Neural cell (in vitro differentiated cells): ENCODE data around the gene FOXK2. TPM values are rescaled to one million over a fixed set of nuclear protein-coding genes. Genes with fewer than 3 reads are reported as not detected.

Experiments used
- H2AFZ ChIP-seq: fragments of 200-600, 300-800 bp; sonication (generic), shearing (Covaris generic); 2 replicates; pipeline ENCODE4 v1.6.0; 2014; ENCODE audit warnings: low read depth, mild to moderate bottlenecking, antibody characterized with exemption, low read length, moderate library complexity
- H3F3A ChIP-seq: fragments of 200-600 bp; shearing (Covaris generic); 2 replicates; pipeline ENCODE4 v1.6.1; 2016; ENCODE audit warnings: mild to moderate bottlenecking, moderate library complexity, mixed read lengths, antibody characterized with exemption, low read length; ENCODE audit not compliant: insufficient read depth, poor library complexity, severe bottlenecking
- H3K27ac ChIP-seq: fragments of 200-600, 300-800 bp; sonication (generic), shearing (Covaris generic); 2 replicates; pipeline ENCODE4 v1.5.1; 2014; ENCODE audit warnings: mild to moderate bottlenecking, low read length, moderate library complexity
- H3K27me3 ChIP-seq: fragments of 300-800, 200-600 bp; sonication (generic), shearing (Covaris generic); 2 replicates; pipeline ENCODE4 v1.6.0; 2014; ENCODE audit warnings: mild to moderate bottlenecking, low read depth, low read length, moderate library complexity; ENCODE audit not compliant: insufficient read depth
- H3K36me3 ChIP-seq: fragments of 300-800, 200-600 bp; sonication (generic), shearing (Covaris generic); 2 replicates; pipeline ENCODE4 v1.5.1; 2014; ENCODE audit warnings: mild to moderate bottlenecking, antibody characterized with exemption, low read length, moderate library complexity; ENCODE audit not compliant: insufficient read depth
- H3K4me2 ChIP-seq: fragments of 300-800, 200-600 bp; sonication (generic), shearing (Covaris generic); 2 replicates; pipeline ENCODE4 v1.6.0; 2014; ENCODE audit warnings: mild to moderate bottlenecking, low read length
- H3K4me3 ChIP-seq: fragments of 300-800, 200-600 bp; sonication (generic), shearing (Covaris generic); 2 replicates; pipeline ENCODE4 v1.5.1; 2014; ENCODE audit warnings: mild to moderate bottlenecking, low read length, moderate library complexity
- H3K79me2 ChIP-seq: fragments of 200-600 bp; shearing (Covaris generic); replicated peaks from 2 replicates; pipeline ENCODE4 v1.6.0; 2014; ENCODE audit warnings: mild to moderate bottlenecking, low read length, moderate library complexity; ENCODE audit not compliant: insufficient read depth
- H3K9ac ChIP-seq: fragments of 300-800, 200-600 bp; sonication (generic), shearing (Covaris generic); 2 replicates; pipeline ENCODE4 v1.6.1; 2016; ENCODE audit warnings: mild to moderate bottlenecking, low read length, mixed read lengths
- H3K9me2 ChIP-seq: fragments of 200-600 bp; shearing (Covaris generic); 2 replicates; pipeline ENCODE4 v1.6.1; 2016; ENCODE audit warnings: mild to moderate bottlenecking, low read length, mixed read lengths; ENCODE audit not compliant: insufficient read depth
- H3K9me3 ChIP-seq: fragments of 200-600, 300-800 bp; sonication (generic), shearing (Covaris generic); 2 replicates; pipeline ENCODE4 v1.6.1; 2016; ENCODE audit warnings: mild to moderate bottlenecking, mixed run types, low read length, moderate library complexity, mixed read lengths
- H4K20me1 ChIP-seq: fragments of 200-600 bp; shearing (Covaris generic); 2 replicates; pipeline ENCODE4 v1.6.1; 2016; ENCODE audit warnings: mild to moderate bottlenecking, mixed run types; ENCODE audit not compliant: insufficient read depth
- EP300 ChIP-seq: fragments of 450-650 bp; conservative IDR thresholded peaks from 2 replicates; pipeline ENCODE4 v1.6.1; 2014; ENCODE audit warnings: antibody characterized with exemption, mild to moderate bottlenecking, moderate library complexity; ENCODE audit not compliant: poor library complexity, severe bottlenecking
- EZH2 ChIP-seq: fragments of 200-600, 300-800 bp; shearing (Covaris generic), sonication (generic); IDR thresholded peaks from 2 replicates; pipeline ENCODE4 v1.6.1; 2014; ENCODE audit warnings: antibody characterized with exemption, low read length, borderline replicate concordance, mild to moderate bottlenecking; ENCODE audit not compliant: insufficient read depth, poor library complexity, severe bottlenecking
- MXI1 ChIP-seq: fragments of 450-650 bp; conservative IDR thresholded peaks from 2 replicates; pipeline ENCODE4 v1.6.1; 2014; ENCODE audit warnings: antibody characterized with exemption, mild to moderate bottlenecking; ENCODE audit not compliant: poor library complexity, severe bottlenecking
- POLR2AphosphoS5 ChIP-seq: IDR thresholded peaks from 2 replicates; pipeline ENCODE4 v1.6.1; 2012
- RAD21 ChIP-seq: fragments of 450-650 bp; conservative IDR thresholded peaks from 2 replicates; pipeline ENCODE4 v1.6.1; 2014; ENCODE audit warnings: antibody characterized with exemption, mild to moderate bottlenecking, moderate library complexity
- SMC3 ChIP-seq: fragments of 450-650 bp; conservative IDR thresholded peaks from 2 replicates; pipeline ENCODE4 v1.6.1; 2014; ENCODE audit warnings: antibody characterized with exemption, mild to moderate bottlenecking, moderate library complexity; ENCODE audit not compliant: poor library complexity
- TAF1 ChIP-seq: IDR thresholded peaks from 2 replicates; pipeline ENCODE4 v1.6.1; 2012; ENCODE audit warnings: low read depth
- polyA plus RNA-seq: library from polyadenylated mRNA; depleted of rRNA; stranded (reverse); fragments of >200 nt; gene quantifications from 2 replicates; pipeline ENCODE4 v1.2.3, GENCODE V29; 2014
- TF ChIP-seq, protein P1 (sequence below): IDR thresholded peaks from 2 replicates; pipeline ENCODE4 v1.6.1; 2012; ENCODE audit warnings: borderline replicate concordance
- TF ChIP-seq, protein P2 (sequence below): fragments of 450-650 bp; IDR thresholded peaks from 2 replicates; pipeline ENCODE4 v1.5.1; 2014; ENCODE audit warnings: antibody characterized with exemption, mild to moderate bottlenecking, moderate library complexity; ENCODE audit not compliant: poor library complexity, severe bottlenecking

FOXK2 gene
- polyA plus RNA-seq, 1 donor from 2014 or later: 24.4 TPM

DNA sequence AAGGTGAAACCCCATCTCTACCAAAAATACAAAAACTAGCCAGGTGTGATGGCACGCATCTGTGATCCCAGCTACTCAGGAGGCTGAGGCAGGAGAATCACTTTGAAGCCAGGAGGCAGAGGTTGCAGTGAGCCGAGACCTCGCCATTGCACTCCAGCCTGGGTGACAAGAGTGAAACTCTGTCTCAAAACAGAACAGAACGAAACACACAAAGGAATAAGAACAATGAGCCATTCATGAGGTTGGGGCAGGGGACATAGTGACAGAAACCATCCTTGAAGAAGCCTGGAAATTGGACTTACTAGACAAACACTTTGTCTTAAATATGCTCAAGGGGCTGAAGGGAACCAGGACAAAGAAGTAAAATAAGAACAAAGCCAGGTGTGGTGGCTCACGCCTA is 89.3 kb downstream of the FOXK2 start:
- H3K4me2 ChIP-seq: no peak overlapping the region
- no peaks in the 10 kb centered on the region for H3K27me3 ChIP-seq
- H3K27ac ChIP-seq: no peak overlapping the region
- H3K9me3 ChIP-seq: no peaks in the 10 kb centered on the region
- H4K20me1 ChIP-seq: no peaks in the 10 kb centered on the region
- TF ChIP-seq, protein P1, sequence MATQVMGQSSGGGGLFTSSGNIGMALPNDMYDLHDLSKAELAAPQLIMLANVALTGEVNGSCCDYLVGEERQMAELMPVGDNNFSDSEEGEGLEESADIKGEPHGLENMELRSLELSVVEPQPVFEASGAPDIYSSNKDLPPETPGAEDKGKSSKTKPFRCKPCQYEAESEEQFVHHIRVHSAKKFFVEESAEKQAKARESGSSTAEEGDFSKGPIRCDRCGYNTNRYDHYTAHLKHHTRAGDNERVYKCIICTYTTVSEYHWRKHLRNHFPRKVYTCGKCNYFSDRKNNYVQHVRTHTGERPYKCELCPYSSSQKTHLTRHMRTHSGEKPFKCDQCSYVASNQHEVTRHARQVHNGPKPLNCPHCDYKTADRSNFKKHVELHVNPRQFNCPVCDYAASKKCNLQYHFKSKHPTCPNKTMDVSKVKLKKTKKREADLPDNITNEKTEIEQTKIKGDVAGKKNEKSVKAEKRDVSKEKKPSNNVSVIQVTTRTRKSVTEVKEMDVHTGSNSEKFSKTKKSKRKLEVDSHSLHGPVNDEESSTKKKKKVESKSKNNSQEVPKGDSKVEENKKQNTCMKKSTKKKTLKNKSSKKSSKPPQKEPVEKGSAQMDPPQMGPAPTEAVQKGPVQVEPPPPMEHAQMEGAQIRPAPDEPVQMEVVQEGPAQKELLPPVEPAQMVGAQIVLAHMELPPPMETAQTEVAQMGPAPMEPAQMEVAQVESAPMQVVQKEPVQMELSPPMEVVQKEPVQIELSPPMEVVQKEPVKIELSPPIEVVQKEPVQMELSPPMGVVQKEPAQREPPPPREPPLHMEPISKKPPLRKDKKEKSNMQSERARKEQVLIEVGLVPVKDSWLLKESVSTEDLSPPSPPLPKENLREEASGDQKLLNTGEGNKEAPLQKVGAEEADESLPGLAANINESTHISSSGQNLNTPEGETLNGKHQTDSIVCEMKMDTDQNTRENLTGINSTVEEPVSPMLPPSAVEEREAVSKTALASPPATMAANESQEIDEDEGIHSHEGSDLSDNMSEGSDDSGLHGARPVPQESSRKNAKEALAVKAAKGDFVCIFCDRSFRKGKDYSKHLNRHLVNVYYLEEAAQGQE: no peak
- no peak for TF ChIP-seq TAF1
- H3K4me3 ChIP-seq: no peak overlapping the region
- no peaks in the 10 kb centered on the region for H3K36me3 ChIP-seq
- no peaks in the 10 kb centered on the region for H3F3A ChIP-seq
- H3K9me2 ChIP-seq: no peaks in the 10 kb centered on the region
- no peak overlapping the region for H2AFZ ChIP-seq
- H3K9ac ChIP-seq: no peak overlapping the region
- no peaks in the 10 kb centered on the region for H3K79me2 ChIP-seq

DNA sequence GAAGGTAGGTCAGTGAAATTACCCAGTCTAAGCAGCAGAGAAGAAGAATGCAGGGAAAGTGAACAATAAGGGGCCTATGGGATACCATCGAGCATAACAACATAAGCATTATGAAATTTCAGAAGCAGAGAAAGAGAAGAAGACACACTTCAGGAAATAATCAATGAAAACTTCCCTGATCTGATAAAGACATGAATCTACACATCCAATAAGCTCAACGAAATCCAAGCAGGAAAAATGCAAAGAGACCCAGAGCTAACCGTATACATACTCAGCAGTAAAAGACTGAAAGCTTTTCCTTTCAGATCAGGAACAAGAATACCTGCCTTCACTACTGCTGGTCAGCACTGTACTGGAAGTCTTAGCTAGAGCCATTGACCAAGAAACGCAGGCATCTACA is 90.1 kb downstream of the FOXK2 start:
- TF ChIP-seq, protein P1: no peak
- TF ChIP-seq RAD21 (no peak), MXI1 (no peak), TAF1 (no peak), POLR2AphosphoS5 (no peak), EP300 (no peak), EZH2 (no peak), SMC3 (no peak)
- TF ChIP-seq, protein P2, sequence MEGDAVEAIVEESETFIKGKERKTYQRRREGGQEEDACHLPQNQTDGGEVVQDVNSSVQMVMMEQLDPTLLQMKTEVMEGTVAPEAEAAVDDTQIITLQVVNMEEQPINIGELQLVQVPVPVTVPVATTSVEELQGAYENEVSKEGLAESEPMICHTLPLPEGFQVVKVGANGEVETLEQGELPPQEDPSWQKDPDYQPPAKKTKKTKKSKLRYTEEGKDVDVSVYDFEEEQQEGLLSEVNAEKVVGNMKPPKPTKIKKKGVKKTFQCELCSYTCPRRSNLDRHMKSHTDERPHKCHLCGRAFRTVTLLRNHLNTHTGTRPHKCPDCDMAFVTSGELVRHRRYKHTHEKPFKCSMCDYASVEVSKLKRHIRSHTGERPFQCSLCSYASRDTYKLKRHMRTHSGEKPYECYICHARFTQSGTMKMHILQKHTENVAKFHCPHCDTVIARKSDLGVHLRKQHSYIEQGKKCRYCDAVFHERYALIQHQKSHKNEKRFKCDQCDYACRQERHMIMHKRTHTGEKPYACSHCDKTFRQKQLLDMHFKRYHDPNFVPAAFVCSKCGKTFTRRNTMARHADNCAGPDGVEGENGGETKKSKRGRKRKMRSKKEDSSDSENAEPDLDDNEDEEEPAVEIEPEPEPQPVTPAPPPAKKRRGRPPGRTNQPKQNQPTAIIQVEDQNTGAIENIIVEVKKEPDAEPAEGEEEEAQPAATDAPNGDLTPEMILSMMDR: no peak
- Histone ChIP-seq H3K4me2 (no peak overlapping the region), H3F3A (no peaks in the 10 kb centered on the region), H3K9me2 (no peaks in the 10 kb centered on the region), H3K79me2 (no peaks in the 10 kb centered on the region), H3K9me3 (no peaks in the 10 kb centered on the region), H3K36me3 (no peaks in the 10 kb centered on the region), H3K9ac (no peak overlapping the region), H4K20me1 (no peaks in the 10 kb centered on the region), H3K27me3 (no peaks in the 10 kb centered on the region), H3K4me3 (no peak overlapping the region), H3K27ac (no peak overlapping the region), H2AFZ (no peak overlapping the region)
